ENCODE measurements around the gene TIGD3. TPM values are rescaled to one million over a fixed set of nuclear protein-coding genes. Genes with fewer than 3 reads are reported as not detected.

Gene TIGD3
- total and polyA plus RNA-seq, 2 experiments from 2014 or later = 0.88 to 1.7 TPM

DNA sequence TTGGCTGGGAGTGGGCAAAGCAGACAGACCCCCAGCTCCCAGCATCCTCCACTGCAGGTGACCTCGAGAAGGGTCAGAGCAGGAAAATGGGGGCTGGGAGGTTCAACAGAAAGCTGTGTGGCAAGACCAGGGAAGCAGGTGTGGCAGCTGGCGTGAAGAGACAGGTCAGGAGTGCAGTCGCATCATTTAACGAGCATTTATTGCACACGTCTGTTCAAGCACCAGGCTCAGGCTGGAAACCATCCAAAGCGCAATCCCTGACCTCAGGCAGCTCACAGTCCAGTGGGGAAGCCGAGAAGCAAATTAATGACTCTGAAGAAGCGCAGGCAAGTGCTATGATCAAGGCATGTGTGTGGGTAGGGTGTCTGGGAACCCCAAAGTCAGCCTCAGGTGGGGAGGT is 20.5 kb downstream of the TIGD3 start:
- no peak for DNase-seq (ENCODE audit: low read depth in 1 of 2, low spot score in 1 of 2)

DNA sequence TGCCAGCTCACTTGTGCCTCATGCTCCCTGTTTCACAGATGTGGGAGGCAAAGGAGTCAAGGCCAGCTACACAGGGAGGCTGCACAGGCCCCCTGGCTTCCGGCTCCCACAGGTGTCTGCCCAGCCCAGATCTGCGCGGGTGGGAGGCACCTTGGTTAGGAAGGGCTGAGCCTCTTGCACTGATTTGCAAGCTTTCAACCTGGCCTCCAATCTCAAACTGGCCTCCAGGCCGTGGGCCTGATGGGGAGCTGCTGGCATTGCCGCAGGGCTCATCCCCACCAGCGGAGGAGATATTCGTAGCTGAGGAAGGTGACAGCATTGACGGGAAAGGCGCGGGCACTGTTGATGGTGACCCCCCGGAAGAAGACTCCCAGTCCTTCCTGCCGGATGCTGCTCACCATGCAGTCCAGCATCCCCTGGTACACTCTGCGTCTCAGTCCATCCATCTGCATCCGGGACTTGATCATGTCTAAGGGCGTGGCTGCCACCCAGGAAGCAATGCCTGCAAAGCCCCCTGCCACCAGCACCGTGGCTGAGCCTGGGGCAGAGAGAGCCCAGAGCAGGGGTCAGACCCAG is 21.7 kb downstream of the TIGD3 start:
- no peak overlapping the region for H3K27ac ChIP-seq
- no peak for TF ChIP-seq CTCF (IDR thresholded peaks at IDR 0.05; ENCODE audit: low read depth, low read length)
- DNase-seq (ENCODE audit: low read depth in 1 of 2, low spot score in 1 of 2) = no peak
- H3K4me1 ChIP-seq (ENCODE audit: low read depth) = peaks cover 9% of the 10 kb centered on the region
- no peaks in the 10 kb centered on the region for H3K27me3 ChIP-seq
- H3K36me3 ChIP-seq = no peaks in the 10 kb centered on the region
- no peak overlapping the region for H3K4me3 ChIP-seq
- no peaks in the 10 kb centered on the region for H3K9me3 ChIP-seq (ENCODE audit: low read depth)

More for the DNA sequence above, 20.5 kb downstream of the TIGD3 start:
- Histone ChIP-seq H3K4me3 (no peak overlapping the region), H3K4me1 (ENCODE audit: low read depth) (peaks cover 5% of the 10 kb centered on the region), H3K36me3 (no peaks in the 10 kb centered on the region), H3K27me3 (no peaks in the 10 kb centered on the region), H3K9me3 (ENCODE audit: low read depth) (no peaks in the 10 kb centered on the region), H3K27ac (no peak overlapping the region)
- TF ChIP-seq CTCF (IDR thresholded peaks at IDR 0.05; ENCODE audit: low read depth, low read length) = no peak

DNA sequence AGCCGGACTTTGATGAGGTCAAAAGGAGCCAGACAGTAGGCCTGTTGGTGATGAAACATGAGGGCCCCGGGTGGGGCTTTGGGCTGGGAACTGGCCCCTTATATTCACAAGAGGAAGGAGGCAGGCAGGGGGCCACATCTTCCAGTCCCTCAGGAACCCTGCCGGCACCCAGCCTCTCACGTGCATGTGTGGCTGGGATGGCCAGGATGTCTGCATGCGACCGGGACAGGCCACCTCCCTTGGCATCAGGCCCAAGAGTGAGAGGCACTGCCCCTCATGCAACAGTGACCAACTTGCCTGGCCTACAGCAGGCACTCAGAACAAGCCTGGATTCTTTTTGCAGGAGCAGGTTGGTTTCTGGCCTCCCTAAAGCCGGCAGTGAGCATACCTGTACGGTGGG is 22.5 kb downstream of the TIGD3 start:
- no peak for TF ChIP-seq CTCF (IDR thresholded peaks at IDR 0.05; ENCODE audit: low read depth, low read length)

DNA sequence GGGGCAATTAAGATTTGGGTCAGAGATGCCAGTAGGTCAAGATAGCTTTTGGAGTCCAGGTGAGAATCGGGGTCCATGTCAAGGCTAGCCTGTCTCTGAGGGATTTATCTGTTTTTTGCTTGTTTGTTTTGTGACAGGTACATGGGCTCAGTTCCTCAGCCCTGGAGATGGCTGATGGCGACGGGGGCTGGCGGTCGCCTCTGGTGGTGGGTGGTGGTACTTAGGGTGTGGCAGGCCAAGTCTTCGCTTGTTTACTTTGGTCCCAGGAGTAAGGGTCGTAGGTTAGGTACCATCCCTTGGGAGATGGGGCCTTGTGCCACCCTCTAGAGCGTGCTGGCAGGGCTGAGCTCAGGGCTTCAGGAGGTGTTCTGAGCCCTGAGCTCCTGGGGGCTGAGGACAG is 23.2 kb downstream of the TIGD3 start:
- Histone ChIP-seq H3K9me3 (ENCODE audit: low read depth) (no peaks in the 10 kb centered on the region), H3K36me3 (no peaks in the 10 kb centered on the region), H3K4me1 (ENCODE audit: low read depth) (peaks cover 24% of the 10 kb centered on the region), H3K27me3 (no peaks in the 10 kb centered on the region), H3K4me3 (no peak overlapping the region), H3K27ac (no peak overlapping the region)
- no peak for TF ChIP-seq CTCF (IDR thresholded peaks at IDR 0.05; ENCODE audit: low read depth, low read length)
- DNase-seq (ENCODE audit: low read depth in 1 of 2, low spot score in 1 of 2) = no peak

More for the DNA sequence above, 22.5 kb downstream of the TIGD3 start:
- Histone ChIP-seq H3K27me3 (no peaks in the 10 kb centered on the region), H3K4me1 (ENCODE audit: low read depth) (peaks cover 17% of the 10 kb centered on the region), H3K36me3 (no peaks in the 10 kb centered on the region), H3K4me3 (no peak overlapping the region), H3K9me3 (ENCODE audit: low read depth) (no peaks in the 10 kb centered on the region), H3K27ac (no peak overlapping the region)
- no peak for DNase-seq (ENCODE audit: low read depth in 1 of 2, low spot score in 1 of 2)

DNA sequence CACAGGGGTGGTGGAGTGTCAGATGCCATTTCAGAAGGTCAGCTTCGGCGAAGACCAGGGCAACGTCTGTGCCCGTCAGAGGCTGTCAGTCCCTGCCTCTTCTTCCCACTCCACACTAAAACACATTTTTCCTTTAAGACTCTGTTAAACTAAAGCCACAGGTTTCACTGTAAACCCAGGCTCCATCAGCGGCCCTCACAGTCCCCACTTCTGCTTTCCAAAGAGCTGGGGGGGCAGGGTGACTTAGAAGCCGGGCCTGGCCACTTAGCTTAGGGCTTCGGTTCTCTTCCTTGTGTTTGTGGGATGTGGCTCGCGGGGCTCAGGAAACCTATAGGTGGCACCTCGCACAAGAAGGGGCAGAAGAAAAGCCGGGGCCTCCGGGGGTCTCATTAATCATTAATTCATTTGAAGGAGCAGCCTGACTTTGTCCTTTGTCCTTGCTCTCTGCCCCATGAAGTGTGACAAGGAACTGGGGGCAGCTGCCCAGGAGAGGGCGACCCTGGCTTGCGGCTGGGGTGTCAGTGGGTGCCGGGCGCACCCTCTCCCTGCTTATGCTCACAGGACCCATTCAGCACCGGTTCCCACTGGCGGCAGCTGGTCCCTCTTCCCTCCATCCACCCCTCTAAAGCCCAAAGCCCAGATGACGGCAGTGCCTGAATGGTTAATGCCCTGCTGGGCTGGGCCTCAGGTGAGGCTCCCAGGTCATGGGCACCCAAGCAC is 23.8 kb downstream of the TIGD3 start:
- no peaks in the 10 kb centered on the region for H3K36me3 ChIP-seq
- H3K27me3 ChIP-seq = no peaks in the 10 kb centered on the region
- no peaks in the 10 kb centered on the region for H3K9me3 ChIP-seq (ENCODE audit: low read depth)
- no peak overlapping the region for H3K4me3 ChIP-seq
- DNase-seq (ENCODE audit: low read depth in 1 of 2, low spot score in 1 of 2) = no peak
- H3K4me1 ChIP-seq (ENCODE audit: low read depth) = peaks cover 30% of the 10 kb centered on the region
- H3K27ac ChIP-seq = no peak overlapping the region
- no peak for TF ChIP-seq CTCF (IDR thresholded peaks at IDR 0.05; ENCODE audit: low read depth, low read length)

Data from cardiac muscle cell (in vitro differentiated cells and primary cell).